COLO829 (cell line): Measurements from ENCODE around the gene PAPSS2.
"Not testable (repeated sequence)": the region's sequence is repeated elsewhere in the genome, so short reads cannot be mapped to it uniquely, and the experiment has no call there.

ENCODE experiments used
- DNase-seq: peaks from one replicate; pipeline ENCODE4 v3.0.0; 2012; ENCODE audit warnings: low spot score

PAPSS2 gene

DNA sequence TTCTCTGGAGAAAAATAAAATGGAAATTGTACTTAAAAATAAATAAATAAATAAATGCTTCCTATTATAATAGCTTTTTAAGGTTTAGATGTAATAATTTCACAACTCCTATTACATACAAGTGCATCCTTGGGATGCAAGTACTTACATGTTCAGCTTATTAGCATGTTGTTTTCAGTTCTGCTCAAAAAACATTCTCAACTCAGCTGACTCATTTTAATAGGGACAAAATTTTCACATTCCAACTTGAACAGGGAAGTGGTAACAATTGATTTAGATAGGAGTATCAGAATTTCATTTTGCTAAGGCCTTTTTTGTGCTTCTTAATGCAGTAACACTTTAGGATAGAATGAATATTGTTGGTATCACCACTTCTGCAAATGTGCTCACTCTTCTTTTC is 16.7 kb upstream of the PAPSS2 start:
- no peak for DNase-seq

- no peak for DNase-seq
Observed at GRCh38 chr10:87643920-87644319, 15.8 kb upstream of the PAPSS2 start.

GRCh38 chr10:87644500-87644899 is 15.2 kb upstream of the PAPSS2 start:
- DNase-seq: not testable (repeated sequence)

GRCh38 chr10:87646192-87646909 is 13.3 kb upstream of the PAPSS2 start:
- DNase-seq: no peak

GRCh38 chr10:87646935-87647334 is 12.7 kb upstream of the PAPSS2 start:
- no peak for DNase-seq

DNA sequence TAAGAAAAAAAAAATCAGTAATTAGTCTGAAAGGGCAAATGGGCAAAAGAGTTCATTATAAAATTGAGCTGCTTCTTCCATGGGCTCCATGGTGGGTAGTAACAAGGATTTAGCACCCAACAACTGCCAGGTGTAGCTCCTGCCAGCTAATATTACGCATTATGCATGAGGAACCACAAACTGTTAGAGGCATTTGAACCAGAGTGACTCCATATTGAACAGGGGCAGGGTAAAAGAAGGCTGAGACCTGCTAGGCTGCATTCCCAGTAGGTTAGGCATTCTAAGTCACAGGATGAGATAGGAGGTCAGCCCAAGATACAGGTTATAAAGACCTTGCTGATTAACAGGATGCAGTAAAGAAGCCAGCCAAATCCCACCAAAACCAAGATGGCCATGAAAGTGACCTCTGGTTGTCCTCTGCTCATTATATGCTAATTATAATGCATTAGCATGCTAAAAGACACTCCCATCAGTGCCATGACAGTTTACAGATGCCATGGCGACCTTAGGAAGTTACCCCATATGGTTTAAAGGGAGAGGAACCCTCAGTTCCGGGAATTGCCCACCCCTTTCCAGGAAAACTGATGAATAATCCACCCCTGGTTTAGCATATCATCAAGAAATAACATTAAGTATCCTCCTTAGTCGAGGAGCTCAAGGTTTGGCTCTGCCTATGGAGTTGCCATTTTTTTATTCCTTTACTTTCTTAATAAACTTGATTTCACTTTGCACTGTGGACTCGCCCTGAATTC is 8.7 kb upstream of the PAPSS2 start:
- no peak for DNase-seq

- DNase-seq: no peak
Observed at GRCh38 chr10:87651801-87652200, 7.9 kb upstream of the PAPSS2 start.

GRCh38 chr10:87652261-87652660 is 7.4 kb upstream of the PAPSS2 start:
- no peak for DNase-seq

DNA sequence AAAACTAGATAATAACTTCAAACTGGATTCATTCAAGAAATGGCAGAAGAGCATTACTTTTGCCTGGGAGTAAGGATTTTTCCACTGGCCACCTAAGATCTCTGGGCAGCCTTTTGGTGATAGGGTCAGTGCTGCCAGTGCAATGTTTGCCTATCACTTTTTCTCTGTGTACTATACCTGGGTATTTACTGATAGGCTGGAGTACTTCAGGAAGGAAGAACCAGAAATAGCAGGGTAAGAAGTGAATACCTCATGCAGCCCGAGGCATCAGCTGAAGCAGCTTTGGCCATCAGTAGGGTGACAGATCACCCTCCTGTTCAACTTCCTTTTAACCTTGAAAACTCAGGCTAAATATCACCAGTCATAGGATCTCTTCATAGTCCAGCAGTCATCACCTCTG is 5.5 kb upstream of the PAPSS2 start:
- DNase-seq: no peak

GRCh38 chr10:87656431-87657072 is 3.1 kb upstream of the PAPSS2 start:
- DNase-seq: peak; percentile 49

GRCh38 chr10:87657371-87657770 is 2.3 kb upstream of the PAPSS2 start:
- DNase-seq: no peak

- DNase-seq: no peak
Observed at GRCh38 chr10:87658321-87658795, 1.3 kb upstream of the PAPSS2 start.

- DNase-seq: no peak
Observed at GRCh38 chr10:87658858-87659555, 671 bp upstream of the PAPSS2 start.

DNA sequence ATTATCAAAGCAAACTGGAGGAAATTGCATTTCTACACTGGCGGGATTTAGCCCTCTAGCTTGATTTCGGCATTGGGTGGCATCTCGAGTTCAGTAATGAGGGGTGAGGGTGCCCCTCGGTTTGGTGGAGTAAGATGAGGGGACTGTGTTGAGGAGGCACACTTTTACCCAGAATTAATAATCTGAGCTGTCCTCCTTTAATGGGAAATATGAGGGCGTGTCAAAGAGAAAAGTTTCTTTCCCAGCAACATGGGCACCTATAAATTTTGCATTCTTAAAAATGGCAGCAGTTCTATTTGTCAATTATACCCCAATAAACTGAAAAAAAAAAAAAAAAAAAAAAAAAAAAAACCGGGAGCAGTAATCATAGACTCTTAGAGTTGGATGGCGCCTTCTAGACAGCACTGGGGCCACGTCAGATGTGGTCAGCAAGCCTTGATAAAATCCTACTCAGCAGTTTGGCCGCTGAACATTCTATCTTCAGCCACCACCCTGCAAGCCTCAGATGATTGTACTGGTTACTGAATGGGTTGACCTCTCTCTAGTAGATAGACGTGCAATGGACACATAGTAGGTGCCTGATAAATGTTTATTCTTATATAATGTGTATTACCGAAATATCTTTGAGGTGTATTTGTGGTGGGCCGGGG is 931 bp downstream of the PAPSS2 start:
- no peak for DNase-seq

GRCh38 chr10:87661861-87662785 is 2.4 kb downstream of the PAPSS2 start:
- DNase-seq: no peak

DNA sequence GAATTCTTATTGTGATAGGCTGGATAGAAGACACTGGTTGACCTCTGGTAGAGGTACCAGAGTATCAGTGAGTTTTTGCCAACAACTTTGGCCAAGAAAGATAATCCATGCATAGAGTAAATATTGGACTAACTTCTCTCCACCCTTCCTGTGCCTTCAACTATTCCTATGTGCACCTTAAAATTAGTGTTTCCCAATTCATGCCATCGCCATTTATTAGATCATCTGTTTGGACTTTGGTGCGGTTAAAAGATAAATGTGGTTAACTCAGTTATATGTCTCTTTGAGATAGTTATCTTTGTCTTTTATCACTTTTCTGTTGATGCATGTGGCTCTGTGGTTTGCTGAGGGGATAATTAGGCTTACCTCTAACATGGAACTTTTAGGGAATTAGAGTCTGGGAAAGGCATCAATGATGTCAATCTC is 4.6 kb downstream of the PAPSS2 start:
- no peak for DNase-seq

DNA sequence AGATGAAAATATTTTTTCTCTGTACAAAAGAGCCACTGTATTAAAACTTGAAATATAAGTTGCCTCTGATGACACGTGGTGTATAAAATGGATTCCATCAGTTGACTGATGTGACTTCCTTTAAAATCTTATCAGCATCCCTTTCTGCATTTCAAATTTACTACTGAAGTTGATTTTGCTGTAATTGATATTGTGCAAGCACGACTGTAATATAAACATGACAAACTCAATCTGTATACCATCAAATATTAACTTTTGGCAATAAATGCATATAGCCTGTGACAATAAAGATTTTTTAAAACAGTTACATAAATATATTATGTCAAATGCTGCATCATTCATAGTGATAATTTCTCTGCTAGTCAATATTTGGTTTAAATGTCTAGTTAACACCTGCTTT is 7.8 kb downstream of the PAPSS2 start:
- DNase-seq: no peak

- DNase-seq: no peak
Observed at GRCh38 chr10:87668324-87669074, 8.8 kb downstream of the PAPSS2 start.

DNA sequence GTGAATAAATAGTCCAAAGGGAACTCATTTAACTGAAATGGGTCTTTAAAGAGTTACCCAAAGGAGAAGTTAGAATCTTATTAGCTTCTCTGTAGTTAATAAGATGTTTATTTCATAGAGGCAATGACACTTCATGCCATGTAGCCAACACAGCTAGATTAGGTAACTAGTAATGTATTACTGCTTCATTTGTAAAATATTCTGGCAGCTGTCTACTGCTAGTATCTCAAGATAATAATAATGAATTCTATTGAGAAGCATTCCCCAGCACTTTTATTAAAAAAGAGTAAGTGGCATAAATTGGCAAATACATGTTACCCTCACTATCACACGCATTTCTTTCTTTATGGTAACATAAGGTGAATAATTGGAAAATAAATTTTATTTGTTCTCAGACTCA is 10.1 kb downstream of the PAPSS2 start:
- no peak for DNase-seq

GRCh38 chr10:87670586-87670985 is 10.9 kb downstream of the PAPSS2 start:
- no peak for DNase-seq
